Measurements from ENCODE around the gene CAPN7.

The CAPN7 gene

DNA sequence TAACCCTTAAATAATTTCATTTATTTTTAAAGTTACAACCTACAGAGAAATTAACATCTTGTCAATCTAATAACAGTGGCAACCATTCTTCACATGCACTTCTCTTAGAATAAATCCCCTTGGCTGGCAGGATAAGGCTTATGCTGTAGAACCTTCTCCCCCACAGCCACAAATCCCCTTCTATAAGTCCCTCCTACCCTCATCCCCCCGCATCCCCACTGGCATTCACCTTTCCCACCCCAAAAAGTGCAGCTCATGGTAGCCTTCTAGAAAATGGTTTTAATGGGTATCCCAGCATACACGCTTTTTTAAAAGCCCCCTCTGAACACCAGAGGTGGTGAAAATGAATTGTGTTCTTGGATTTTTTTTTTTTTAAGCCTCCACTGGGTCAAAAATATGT lies 49.2 kb downstream of the CAPN7 start:
- DNase-seq, result no peak

GRCh38 chr3:15256861-15257341 lies 50.9 kb downstream of the CAPN7 start:
- DNase-seq, result no peak

- no peak for DNase-seq
Measured at GRCh38 chr3:15258720-15259119, 52.7 kb downstream of the CAPN7 start.

GRCh38 chr3:15260531-15260930 lies 54.5 kb downstream of the CAPN7 start:
- no peak for DNase-seq

- no peak for DNase-seq
Measured at GRCh38 chr3:15261274-15261673, 55.2 kb downstream of the CAPN7 start.

DNA sequence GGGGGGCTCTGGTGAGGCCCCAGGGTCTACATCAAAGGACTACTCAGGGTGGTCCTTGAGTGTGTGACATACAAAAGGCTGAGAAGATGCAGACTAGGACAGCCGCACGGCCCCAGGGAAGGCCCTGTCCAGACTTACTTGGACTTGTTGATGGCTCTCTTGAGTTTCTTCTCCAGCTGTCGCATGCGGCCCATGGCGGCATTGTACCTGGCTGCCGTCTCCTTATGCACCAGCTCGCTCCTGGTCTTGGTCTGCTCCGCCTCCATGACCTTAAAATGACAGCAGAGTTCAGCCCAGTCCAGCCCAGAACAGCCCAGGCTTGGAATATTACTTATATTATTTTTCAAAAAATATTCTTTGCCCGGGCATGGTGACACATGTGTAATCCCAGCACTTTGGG lies 56.0 kb downstream of the CAPN7 start:
- DNase-seq, result no peak

- DNase-seq, result no peak
Measured at GRCh38 chr3:15263120-15263519, 57.1 kb downstream of the CAPN7 start.

DNA sequence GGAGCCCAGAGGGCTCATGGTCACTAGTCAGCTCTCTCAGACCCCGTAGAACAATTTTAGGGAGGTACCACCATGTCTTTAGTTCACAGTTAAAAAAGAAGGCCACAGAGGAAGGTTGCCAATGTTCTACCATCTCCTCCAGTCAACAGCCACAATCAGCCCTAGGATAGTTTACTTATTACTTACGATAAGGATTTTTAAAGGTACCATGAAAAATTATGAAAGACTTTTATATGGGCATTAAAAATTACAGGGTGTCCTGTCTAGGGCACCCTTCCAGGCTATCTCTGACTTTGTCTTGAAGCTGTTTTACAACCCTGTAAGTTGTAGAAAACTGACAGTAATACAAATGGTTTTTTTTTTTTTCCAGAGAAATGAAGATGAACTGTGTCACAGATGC lies 57.9 kb downstream of the CAPN7 start:
- no peak for DNase-seq

DNA sequence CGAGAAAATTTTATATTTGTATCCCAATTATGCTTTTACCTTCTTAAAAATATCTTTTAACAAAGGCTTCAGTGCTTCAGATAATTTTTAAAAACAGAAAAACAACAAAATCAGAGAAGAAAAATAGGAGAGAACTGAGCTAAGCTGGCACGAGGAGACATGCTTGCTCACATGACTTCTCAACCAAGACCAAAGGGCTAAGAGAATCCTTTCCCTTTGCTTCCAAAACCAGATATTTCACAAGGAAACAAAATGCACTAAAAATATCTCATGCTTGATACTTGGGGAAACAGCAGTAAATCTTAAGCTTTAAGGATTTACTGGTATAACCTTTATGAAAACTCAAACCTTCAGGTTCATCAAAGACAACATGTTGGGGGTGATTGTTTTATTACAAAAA lies 58.4 kb downstream of the CAPN7 start:
- no peak for DNase-seq

- no peak for DNase-seq
Measured at GRCh38 chr3:15265655-15266509, 59.8 kb downstream of the CAPN7 start.

- DNase-seq, result no peak
Measured at GRCh38 chr3:15266510-15267376, 60.7 kb downstream of the CAPN7 start.

DNA sequence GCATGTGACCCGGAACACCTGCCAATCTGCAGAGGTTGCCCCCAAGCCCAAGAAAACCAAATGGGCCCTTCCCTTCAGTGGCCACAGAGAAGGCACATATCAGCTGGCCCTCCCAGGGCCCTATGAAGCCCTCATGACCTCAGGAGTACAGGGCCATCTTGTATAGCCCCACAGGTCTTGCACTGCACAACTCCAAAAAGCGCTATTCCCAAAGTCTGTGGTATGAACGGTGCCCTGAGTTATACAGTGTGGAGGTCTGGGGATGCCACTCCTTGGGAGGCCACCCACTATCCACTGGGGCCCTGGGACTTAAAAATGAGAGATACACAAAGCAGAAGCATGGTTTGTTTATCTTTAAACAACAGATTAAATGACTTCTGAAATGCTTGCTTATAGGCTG lies 61.5 kb downstream of the CAPN7 start:
- no peak for DNase-seq

DNA sequence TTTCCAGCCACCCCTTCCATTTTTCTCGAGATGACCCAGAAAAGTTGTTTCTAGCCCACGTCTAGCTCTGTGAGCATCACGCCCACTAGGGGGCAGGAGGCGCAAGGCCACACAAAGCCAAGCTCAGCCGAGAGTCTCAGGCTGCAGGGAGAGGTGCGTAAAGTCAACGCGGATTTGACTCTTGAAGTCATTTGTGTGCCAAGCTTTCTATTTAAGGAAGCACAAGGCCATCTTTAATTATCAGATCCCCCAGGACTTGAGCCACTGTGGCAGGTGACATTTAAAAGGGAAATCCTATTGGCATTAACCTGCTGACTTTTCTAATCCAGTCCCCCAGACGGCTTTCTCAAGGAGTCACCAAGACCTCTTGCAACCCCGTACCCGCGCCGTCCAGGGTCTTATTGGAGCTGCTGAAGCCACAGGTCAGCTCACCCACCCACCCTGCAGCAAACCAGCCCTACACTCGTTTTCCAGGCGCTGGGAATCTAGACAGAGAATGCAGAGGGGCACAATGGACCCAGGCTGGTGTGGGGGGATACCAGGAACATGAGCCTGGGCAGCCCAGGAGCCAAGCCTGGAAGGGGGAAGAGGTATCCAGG lies 62.1 kb downstream of the CAPN7 start:
- DNase-seq, result peak; percentile 19

- peak; percentile 74 for DNase-seq
Measured at GRCh38 chr3:15269091-15269989, 63.3 kb downstream of the CAPN7 start.

DNA sequence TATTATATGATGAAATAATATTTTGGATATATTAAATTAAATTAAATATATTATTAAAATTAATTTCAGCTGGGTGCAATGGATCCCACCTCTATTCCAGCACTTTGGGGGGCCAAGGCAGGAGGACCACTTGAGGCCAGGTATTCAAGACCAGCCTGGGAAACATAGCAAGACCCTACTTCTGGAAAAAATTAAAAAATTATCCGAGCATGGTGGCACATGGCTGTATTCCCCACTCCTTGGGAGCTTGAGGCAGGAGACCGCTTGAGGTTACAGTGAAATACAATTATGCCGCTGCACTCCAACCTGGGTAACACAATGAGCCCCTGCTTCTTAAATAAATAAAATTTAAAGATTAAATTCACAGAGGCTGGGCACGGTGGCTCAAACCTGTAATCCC lies 65.0 kb downstream of the CAPN7 start:
- no peak for DNase-seq

- DNase-seq, result no peak
Measured at GRCh38 chr3:15271785-15272381, 65.8 kb downstream of the CAPN7 start.

GRCh38 chr3:15272426-15273196 lies 66.6 kb downstream of the CAPN7 start:
- DNase-seq, result no peak

GRCh38 chr3:15273227-15273626 lies 67.2 kb downstream of the CAPN7 start:
- no peak for DNase-seq

DNA sequence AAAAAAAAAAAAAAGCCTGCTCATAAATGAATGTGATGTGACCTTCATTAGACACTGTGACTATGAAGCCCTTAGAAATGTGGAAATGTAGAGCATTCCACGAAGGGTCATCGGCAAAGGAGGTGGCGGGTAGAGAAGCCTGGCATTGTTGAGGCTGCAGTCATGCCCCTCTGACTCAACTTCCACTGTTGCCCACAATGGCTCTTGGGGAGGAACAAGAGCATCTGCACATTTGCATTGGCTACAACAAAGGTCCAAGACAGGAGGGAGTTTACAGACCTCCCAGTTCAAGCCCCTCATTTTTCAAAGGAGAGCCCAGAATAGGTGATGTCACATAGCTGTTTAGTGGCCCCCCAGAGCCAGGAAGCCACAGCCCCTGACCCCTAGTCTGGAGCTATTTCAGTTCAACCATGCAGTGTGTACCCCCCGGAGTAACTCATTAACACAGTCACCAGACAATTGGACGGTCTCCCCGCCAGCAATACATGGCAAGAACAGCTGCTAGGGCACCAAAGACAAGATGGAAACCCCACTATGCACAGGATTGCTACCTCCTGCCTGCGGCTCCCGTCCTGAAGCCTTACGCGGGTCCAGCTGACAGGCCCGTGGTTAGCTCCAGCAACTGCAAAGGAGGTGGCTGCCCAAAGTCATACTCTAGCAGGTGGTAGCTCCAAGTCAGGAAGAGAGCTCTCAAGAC lies 70.1 kb downstream of the CAPN7 start:
- no peak for DNase-seq

DNA sequence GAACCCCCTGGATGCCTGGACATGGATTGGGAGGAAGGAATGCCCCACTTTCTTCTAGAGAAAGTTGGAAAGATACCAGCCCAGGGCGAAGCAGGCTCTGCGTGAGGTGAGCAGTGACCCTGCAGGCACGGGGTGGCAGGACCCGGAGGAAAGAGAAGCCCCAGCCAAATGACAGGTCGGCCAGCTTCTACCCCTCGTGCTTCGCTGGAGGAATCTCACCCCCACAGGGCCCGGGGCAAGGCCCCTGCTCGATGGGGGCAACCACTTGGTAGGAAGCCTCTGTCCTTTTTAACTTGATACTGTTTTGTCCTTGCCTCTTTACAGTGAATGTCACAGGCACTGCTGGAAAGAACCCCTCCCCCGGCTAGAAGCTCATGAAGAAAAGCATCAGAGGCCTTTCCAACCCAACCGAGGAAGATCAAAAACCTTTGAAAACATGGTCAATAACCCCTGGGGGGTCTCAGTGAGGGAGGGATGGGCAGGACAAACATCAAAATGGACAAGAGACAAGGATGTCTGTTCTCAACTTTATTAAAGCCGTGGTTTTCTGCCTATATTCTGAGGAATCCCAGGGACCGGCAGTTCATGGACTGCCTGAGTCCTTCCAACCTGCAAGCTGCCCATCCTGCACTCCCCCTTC lies 71.9 kb downstream of the CAPN7 start:
- no peak for DNase-seq
